GM23248 (cell line): Measurements from ENCODE around the gene HSPH1. TPM values are rescaled to one million over a fixed set of nuclear protein-coding genes. Genes with fewer than 3 reads are reported as not detected.
A peak's percentile ranks its signal among the peaks of the same experiment; 100 is the strongest.

Experiments
- DNase-seq: peaks from one replicate; pipeline ENCODE4 v3.0.0-alpha.2; 2015
- H2AFZ ChIP-seq: fragments of 200-600 bp; sonication (generic); 2 replicates; pipeline ENCODE4 v1.6.1; 2016; ENCODE audit warnings: antibody characterized with exemption
- H3F3A ChIP-seq: fragments of 200-600 bp; sonication (generic); 2 replicates; pipeline ENCODE4 v1.6.1; 2016; ENCODE audit warnings: mild to moderate bottlenecking, antibody characterized with exemption, mixed run types; ENCODE audit not compliant: insufficient read depth
- H3K27ac ChIP-seq: fragments of 200-600 bp; sonication (generic); 2 replicates; pipeline ENCODE4 v1.5.1; 2016; ENCODE audit warnings: mild to moderate bottlenecking
- H3K27me3 ChIP-seq: fragments of 200-600 bp; sonication (generic); replicated peaks from 2 replicates; pipeline ENCODE4 v1.6.1; 2016; ENCODE audit warnings: mild to moderate bottlenecking; ENCODE audit not compliant: insufficient read depth
- H3K36me3 ChIP-seq: fragments of 200-600 bp; sonication (generic); 2 replicates; pipeline ENCODE4 v1.6.1; 2016; ENCODE audit warnings: low read depth, mild to moderate bottlenecking
- H3K4me1 ChIP-seq: fragments of 200-600 bp; sonication (generic); 2 replicates; pipeline ENCODE4 v1.6.1; 2016; ENCODE audit warnings: mild to moderate bottlenecking; ENCODE audit not compliant: insufficient read depth
- H3K4me2 ChIP-seq: fragments of 200-600 bp; sonication (generic); one replicate; pipeline ENCODE4 v1.6.1; 2016; ENCODE audit warnings: mild to moderate bottlenecking; ENCODE audit not compliant: unreplicated experiment
- H3K4me3 ChIP-seq: fragments of 200-600 bp; sonication (generic); 2 replicates; pipeline ENCODE4 v1.5.1; 2016; ENCODE audit warnings: mild to moderate bottlenecking
- H3K79me2 ChIP-seq: fragments of 200-600 bp; sonication (generic); 2 replicates; pipeline ENCODE4 v1.6.1; 2016; ENCODE audit warnings: mild to moderate bottlenecking; ENCODE audit not compliant: insufficient read depth
- H3K9ac ChIP-seq: fragments of 200-600 bp; sonication (generic); 2 replicates; pipeline ENCODE4 v1.6.1; 2016; ENCODE audit warnings: mild to moderate bottlenecking
- H3K9me2 ChIP-seq: fragments of 200-600 bp; sonication (generic); 2 replicates; pipeline ENCODE4 v1.6.1; 2016; ENCODE audit warnings: mixed run types, mild to moderate bottlenecking, moderate library complexity; ENCODE audit not compliant: insufficient read depth
- H3K9me3 ChIP-seq: fragments of 200-600 bp; sonication (generic); one replicate; pipeline ENCODE4 v1.6.1; 2017; ENCODE audit warnings: low read depth
- H4K20me1 ChIP-seq: fragments of 200-600 bp; sonication (generic); 2 replicates; pipeline ENCODE4 v1.6.0; 2016; ENCODE audit not compliant: insufficient read depth
- EZH2 ChIP-seq: fragments of 200-600 bp; sonication (generic); IDR thresholded peaks from 2 replicates; pipeline ENCODE4 v1.6.1; 2018; ENCODE audit warnings: antibody characterized with exemption, mild to moderate bottlenecking; ENCODE audit not compliant: insufficient read depth, poor library complexity, severe bottlenecking
- EZH2phosphoT487 ChIP-seq: fragments of 200-600 bp; sonication (generic); IDR thresholded peaks from 2 replicates; pipeline ENCODE4 v1.6.1; 2018; ENCODE audit warnings: antibody characterized with exemption, moderate library complexity, mild to moderate bottlenecking, low read depth; ENCODE audit not compliant: insufficient read depth
- WGBS, 2 experiments: methylation state at CpG; one replicate each; pipeline ENCODE4 v1.1.6; 2015 to 2017; ENCODE audit warnings: low lambda C conversion rate in 2 of 2, low coverage in 1 of 2; ENCODE audit errors: missing lambda C conversion rate in 2 of 2; 5-methylcytosine and 5-hydroxymethylcytosine counted together
- in situ Hi-C: fragments of 300-500 bp; cut with MboI; formaldehyde crosslinking; loops from 2 replicates; pipeline ENCODE4 v1.15.0; 2020
- polyA plus RNA-seq: library from polyadenylated mRNA; unstranded; fragments of >200 nt; fragmentation: Nextera tagmentation; extraction: Ambion mirVana; gene quantifications from 2 replicates; pipeline ENCODE4 v1.2.1, GENCODE V29; 2016
- total RNA-seq: library from RNA; depleted of rRNA; stranded (reverse); fragments of >200 nt; shearing (Covaris generic); gene quantifications from 2 replicates; pipeline ENCODE4 v1.2.3, GENCODE V29; 2014

HSPH1 gene
- total and polyA plus RNA-seq, 2 experiments from 2014 or later, result 35.9 to 46.8 TPM

- Histone ChIP-seq H3K4me1 (no peaks in the 10 kb centered on the region), H3K9me2 (no peaks in the 10 kb centered on the region), H3K27ac (no peak overlapping the region), H4K20me1 (no peaks in the 10 kb centered on the region), H3F3A (no peaks in the 10 kb centered on the region), H3K27me3 (peaks cover 53% of the 10 kb centered on the region), H3K36me3 (no peaks in the 10 kb centered on the region), H3K9ac (no peak overlapping the region), H3K4me2 (no peak overlapping the region), H2AFZ (no peak overlapping the region), H3K4me3 (no peak overlapping the region), H3K9me3 (no peaks in the 10 kb centered on the region), H3K79me2 (no peaks in the 10 kb centered on the region)
- DNase-seq, result no peak
- in situ Hi-C loops, result no loop called here
- WGBS, 2 experiments, result 43 to 50% methylated on average over 4 of the region's 4 CpGs
- TF ChIP-seq EZH2, result no peak
- TF ChIP-seq EZH2phosphoT487, result no peak
Measured at GRCh38 chr13:31114641-31115040, 47.1 kb downstream of the HSPH1 start.

GRCh38 chr13:31111136-31111535 lies 50.6 kb downstream of the HSPH1 start:
- H3K4me3 ChIP-seq, result no peak overlapping the region
- H3K4me1 ChIP-seq, result no peaks in the 10 kb centered on the region
- H3K27me3 ChIP-seq, result peaks cover 33% of the 10 kb centered on the region
- H3K79me2 ChIP-seq, result no peaks in the 10 kb centered on the region
- H2AFZ ChIP-seq, result no peak overlapping the region
- no peaks in the 10 kb centered on the region for H4K20me1 ChIP-seq
- TF ChIP-seq EZH2phosphoT487, result no peak
- TF ChIP-seq EZH2, result no peak
- 73 to 78% methylated on average over 4 of the region's 4 CpGs for WGBS, 2 experiments
- no peaks in the 10 kb centered on the region for H3K9me3 ChIP-seq
- H3K27ac ChIP-seq, result no peak overlapping the region
- H3K4me2 ChIP-seq, result no peak overlapping the region
- H3K9ac ChIP-seq, result no peak overlapping the region
- H3F3A ChIP-seq, result no peaks in the 10 kb centered on the region
- in situ Hi-C loops, result no loop called here
- no peaks in the 10 kb centered on the region for H3K9me2 ChIP-seq
- peak; percentile 21 for DNase-seq
- no peaks in the 10 kb centered on the region for H3K36me3 ChIP-seq

- in situ Hi-C loops, result no loop called here
Measured at GRCh38 chr13:31110617-31111016, 51.1 kb downstream of the HSPH1 start.

GRCh38 chr13:31110169-31110568 lies 51.5 kb downstream of the HSPH1 start:
- Histone ChIP-seq H3K9me3 (no peaks in the 10 kb centered on the region), H3K4me1 (no peaks in the 10 kb centered on the region), H3K36me3 (no peaks in the 10 kb centered on the region), H3K4me3 (no peak overlapping the region), H3K27me3 (peaks cover 28% of the 10 kb centered on the region), H3K79me2 (no peaks in the 10 kb centered on the region), H3K4me2 (no peak overlapping the region), H4K20me1 (no peaks in the 10 kb centered on the region), H3K9me2 (no peaks in the 10 kb centered on the region), H3K27ac (no peak overlapping the region), H2AFZ (no peak overlapping the region), H3F3A (no peaks in the 10 kb centered on the region), H3K9ac (no peak overlapping the region)
- no peak for TF ChIP-seq EZH2
- no peak for TF ChIP-seq EZH2phosphoT487
- in situ Hi-C loops, result no loop called here
- WGBS, 2 experiments, result 79 to 86% methylated on average over 2 to 7 of the region's 7 CpGs
- DNase-seq, result no peak

More at GRCh38 chr13:31110617-31111016, 51.1 kb downstream of the HSPH1 start:
- no peaks in the 10 kb centered on the region for H3K79me2 ChIP-seq
- no peaks in the 10 kb centered on the region for H3K9me3 ChIP-seq
- TF ChIP-seq EZH2phosphoT487, result no peak
- no peak for TF ChIP-seq EZH2
- H3K4me3 ChIP-seq, result no peak overlapping the region
- H3K9ac ChIP-seq, result no peak overlapping the region
- no peaks in the 10 kb centered on the region for H3K9me2 ChIP-seq
- no peak overlapping the region for H2AFZ ChIP-seq
- H3F3A ChIP-seq, result no peaks in the 10 kb centered on the region
- 55 to 68% methylated on average over 8 to 10 of the region's 10 CpGs for WGBS, 2 experiments
- no peaks in the 10 kb centered on the region for H3K36me3 ChIP-seq
- peaks cover 28% of the 10 kb centered on the region for H3K27me3 ChIP-seq
- H4K20me1 ChIP-seq, result no peaks in the 10 kb centered on the region
- DNase-seq, result no peak
- H3K4me1 ChIP-seq, result no peaks in the 10 kb centered on the region
- no peak overlapping the region for H3K4me2 ChIP-seq
- no peak overlapping the region for H3K27ac ChIP-seq

GRCh38 chr13:31107109-31107508 lies 54.6 kb downstream of the HSPH1 start:
- Histone ChIP-seq H3K9me3 (no peaks in the 10 kb centered on the region), H3K4me2 (no peak overlapping the region), H3K36me3 (no peaks in the 10 kb centered on the region), H2AFZ (no peak overlapping the region), H3K27ac (no peak overlapping the region), H4K20me1 (no peaks in the 10 kb centered on the region), H3F3A (no peaks in the 10 kb centered on the region), H3K27me3 (peaks cover 29% of the 10 kb centered on the region), H3K79me2 (no peaks in the 10 kb centered on the region), H3K9ac (no peak overlapping the region), H3K4me1 (no peaks in the 10 kb centered on the region), H3K9me2 (no peaks in the 10 kb centered on the region), H3K4me3 (no peak overlapping the region)
- no peak for TF ChIP-seq EZH2phosphoT487
- no peak for TF ChIP-seq EZH2
- in situ Hi-C loops, result no loop called here
- WGBS, 2 experiments, result 53 to 57% methylated on average over 1 of the region's 1 CpG
- DNase-seq, result no peak
